Measurements from ENCODE around the gene SLC15A1.

DNA sequence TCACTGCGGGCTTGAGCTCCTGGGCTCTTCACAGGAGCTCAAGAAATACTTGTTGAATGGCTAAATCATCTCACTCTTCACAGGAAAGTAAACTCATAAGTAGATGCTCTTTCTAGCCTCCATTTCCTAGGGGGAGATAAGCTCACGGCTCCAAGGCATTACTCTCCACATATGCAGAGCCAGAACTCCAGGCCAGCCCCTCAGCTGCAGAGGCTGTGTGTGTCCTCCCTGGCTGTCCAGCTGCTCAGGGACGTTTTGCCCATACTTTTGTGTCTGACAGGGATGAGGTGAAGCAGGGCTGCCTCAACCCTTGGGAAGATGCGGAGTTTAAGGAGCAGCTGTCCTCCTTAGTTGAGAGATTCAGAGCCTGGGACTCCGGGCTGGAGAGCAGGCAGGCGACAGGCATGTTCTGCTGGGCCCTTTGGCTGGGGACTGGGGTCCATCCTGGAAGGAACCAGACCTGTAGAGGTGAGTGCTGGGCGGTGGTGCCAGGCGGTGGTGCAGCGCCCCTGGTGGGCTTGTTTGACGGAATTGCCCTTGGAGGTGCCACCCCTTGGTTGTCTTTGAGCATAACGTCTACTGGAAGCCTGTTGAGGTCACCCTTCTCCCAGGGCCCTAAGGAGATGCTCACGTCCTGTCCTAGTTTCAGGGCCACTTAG, 20.5 kb upstream of the SLC15A1 start:
- TF ChIP-seq TAF1 (conservative IDR thresholded peaks at IDR 0.05): no peak
- TF ChIP-seq, protein P1, sequence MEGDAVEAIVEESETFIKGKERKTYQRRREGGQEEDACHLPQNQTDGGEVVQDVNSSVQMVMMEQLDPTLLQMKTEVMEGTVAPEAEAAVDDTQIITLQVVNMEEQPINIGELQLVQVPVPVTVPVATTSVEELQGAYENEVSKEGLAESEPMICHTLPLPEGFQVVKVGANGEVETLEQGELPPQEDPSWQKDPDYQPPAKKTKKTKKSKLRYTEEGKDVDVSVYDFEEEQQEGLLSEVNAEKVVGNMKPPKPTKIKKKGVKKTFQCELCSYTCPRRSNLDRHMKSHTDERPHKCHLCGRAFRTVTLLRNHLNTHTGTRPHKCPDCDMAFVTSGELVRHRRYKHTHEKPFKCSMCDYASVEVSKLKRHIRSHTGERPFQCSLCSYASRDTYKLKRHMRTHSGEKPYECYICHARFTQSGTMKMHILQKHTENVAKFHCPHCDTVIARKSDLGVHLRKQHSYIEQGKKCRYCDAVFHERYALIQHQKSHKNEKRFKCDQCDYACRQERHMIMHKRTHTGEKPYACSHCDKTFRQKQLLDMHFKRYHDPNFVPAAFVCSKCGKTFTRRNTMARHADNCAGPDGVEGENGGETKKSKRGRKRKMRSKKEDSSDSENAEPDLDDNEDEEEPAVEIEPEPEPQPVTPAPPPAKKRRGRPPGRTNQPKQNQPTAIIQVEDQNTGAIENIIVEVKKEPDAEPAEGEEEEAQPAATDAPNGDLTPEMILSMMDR (IDR thresholded peaks at IDR 0.05; ENCODE audit: low read depth, low read length, missing input control): no peak
- TF ChIP-seq, protein P2, sequence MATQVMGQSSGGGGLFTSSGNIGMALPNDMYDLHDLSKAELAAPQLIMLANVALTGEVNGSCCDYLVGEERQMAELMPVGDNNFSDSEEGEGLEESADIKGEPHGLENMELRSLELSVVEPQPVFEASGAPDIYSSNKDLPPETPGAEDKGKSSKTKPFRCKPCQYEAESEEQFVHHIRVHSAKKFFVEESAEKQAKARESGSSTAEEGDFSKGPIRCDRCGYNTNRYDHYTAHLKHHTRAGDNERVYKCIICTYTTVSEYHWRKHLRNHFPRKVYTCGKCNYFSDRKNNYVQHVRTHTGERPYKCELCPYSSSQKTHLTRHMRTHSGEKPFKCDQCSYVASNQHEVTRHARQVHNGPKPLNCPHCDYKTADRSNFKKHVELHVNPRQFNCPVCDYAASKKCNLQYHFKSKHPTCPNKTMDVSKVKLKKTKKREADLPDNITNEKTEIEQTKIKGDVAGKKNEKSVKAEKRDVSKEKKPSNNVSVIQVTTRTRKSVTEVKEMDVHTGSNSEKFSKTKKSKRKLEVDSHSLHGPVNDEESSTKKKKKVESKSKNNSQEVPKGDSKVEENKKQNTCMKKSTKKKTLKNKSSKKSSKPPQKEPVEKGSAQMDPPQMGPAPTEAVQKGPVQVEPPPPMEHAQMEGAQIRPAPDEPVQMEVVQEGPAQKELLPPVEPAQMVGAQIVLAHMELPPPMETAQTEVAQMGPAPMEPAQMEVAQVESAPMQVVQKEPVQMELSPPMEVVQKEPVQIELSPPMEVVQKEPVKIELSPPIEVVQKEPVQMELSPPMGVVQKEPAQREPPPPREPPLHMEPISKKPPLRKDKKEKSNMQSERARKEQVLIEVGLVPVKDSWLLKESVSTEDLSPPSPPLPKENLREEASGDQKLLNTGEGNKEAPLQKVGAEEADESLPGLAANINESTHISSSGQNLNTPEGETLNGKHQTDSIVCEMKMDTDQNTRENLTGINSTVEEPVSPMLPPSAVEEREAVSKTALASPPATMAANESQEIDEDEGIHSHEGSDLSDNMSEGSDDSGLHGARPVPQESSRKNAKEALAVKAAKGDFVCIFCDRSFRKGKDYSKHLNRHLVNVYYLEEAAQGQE (IDR thresholded peaks at IDR 0.05): no peak

Data from liver (tissue), 3 donors.